Upper lobe of right lung (tissue), 1 donor: Measurements from ENCODE around the gene CXCL8. TPM values are rescaled to one million over a fixed set of nuclear protein-coding genes. Genes with fewer than 3 reads are reported as not detected.

Experiments
- ATAC-seq: fragments of 200-7000 bp; cut with Tn5 transposase; one replicate; pipeline ENCODE4 v1.9.1; 2020; ENCODE audit warnings: mild to moderate bottlenecking, moderate library complexity
- DNase-seq: peaks from one replicate; pipeline ENCODE4 v3.0.0-alpha.2; 2020
- H3K27ac ChIP-seq: fragments of 200-600 bp; one replicate; pipeline ENCODE4 v1.8.0; 2022
- H3K27me3 ChIP-seq: fragments of 200-600 bp; one replicate; pipeline ENCODE4 v1.8.0; 2022; ENCODE audit warnings: mild to moderate bottlenecking
- H3K36me3 ChIP-seq: fragments of 200-600 bp; one replicate; pipeline ENCODE4 v1.8.0; 2022
- H3K4me1 ChIP-seq: fragments of 200-600 bp; one replicate; pipeline ENCODE4 v1.8.0; 2022
- H3K4me3 ChIP-seq: fragments of 200-600 bp; one replicate; pipeline ENCODE4 v1.8.0; 2022; ENCODE audit warnings: mild to moderate bottlenecking
- H3K9me3 ChIP-seq: fragments of 200-600 bp; one replicate; pipeline ENCODE4 v1.8.0; 2022
- CTCF ChIP-seq: fragments of 200-600 bp; IDR thresholded peaks from one replicate; pipeline ENCODE4 v1.8.0; 2022; ENCODE audit warnings: antibody characterized with exemption
- intact Hi-C: fragments of 100-400 bp; cut with DNase I; formaldehyde crosslinking; loops from one replicate; pipeline ENCODE4 v1.11.0; 2022
- total RNA-seq: library from RNA; stranded (reverse); fragmentation: NEBNext Ultra II Directional; extraction: Animal tissue kit (Norgen Biotek cat#: 25700); gene quantifications from one replicate; pipeline ENCODE4 v1.2.1, GENCODE V29; 2021
- donor health status: DM: no; HTN: yes; CAD: no; lungs with severe emphysema.

The CXCL8 gene
- total RNA-seq, 1 donor from 2014 or later: 10.7 TPM

- no peak overlapping the region for H3K4me3 ChIP-seq
- no peaks in the 10 kb centered on the region for H3K36me3 ChIP-seq
- H3K27me3 ChIP-seq: no peaks in the 10 kb centered on the region
- no peak for DNase-seq
- no peak for TF ChIP-seq CTCF
- intact Hi-C loops: no loop called here
- H3K27ac ChIP-seq: peak overlapping the region; percentile 52
- no peaks in the 10 kb centered on the region for H3K9me3 ChIP-seq
- H3K4me1 ChIP-seq: peaks cover 32% of the 10 kb centered on the region
- no peak for ATAC-seq
These were observed 35.3 kb upstream of the CXCL8 start for GRCh38 chr4:73705056-73705432.

GRCh38 chr4:73705721-73706120, 34.6 kb upstream of the CXCL8 start:
- DNase-seq (no peak), ATAC-seq (no peak)
- Histone ChIP-seq H3K9me3 (no peaks in the 10 kb centered on the region), H3K4me1 (peaks cover 32% of the 10 kb centered on the region), H3K27me3 (no peaks in the 10 kb centered on the region), H3K36me3 (no peaks in the 10 kb centered on the region), H3K4me3 (no peak overlapping the region), H3K27ac (no peak overlapping the region)
- intact Hi-C loops: no loop called here
- TF ChIP-seq CTCF: no peak

GRCh38 chr4:73706811-73707210, 33.6 kb upstream of the CXCL8 start:
- H3K4me3 ChIP-seq: no peak overlapping the region
- H3K9me3 ChIP-seq: no peaks in the 10 kb centered on the region
- peaks cover 32% of the 10 kb centered on the region for H3K4me1 ChIP-seq
- no peaks in the 10 kb centered on the region for H3K36me3 ChIP-seq
- H3K27ac ChIP-seq: no peak overlapping the region
- ATAC-seq (no peak), DNase-seq (no peak)
- no peaks in the 10 kb centered on the region for H3K27me3 ChIP-seq
- intact Hi-C loops: no loop called here
- TF ChIP-seq CTCF: no peak

GRCh38 chr4:73707269-73707875, 33.0 kb upstream of the CXCL8 start:
- intact Hi-C loops: no loop called here
- DNase-seq (no peak), ATAC-seq (no peak)
- Histone ChIP-seq H3K4me1 (peaks cover 32% of the 10 kb centered on the region), H3K36me3 (no peaks in the 10 kb centered on the region), H3K27ac (no peak overlapping the region), H3K9me3 (no peaks in the 10 kb centered on the region), H3K27me3 (no peaks in the 10 kb centered on the region), H3K4me3 (no peak overlapping the region)
- no peak for TF ChIP-seq CTCF

GRCh38 chr4:73707918-73708577, 32.3 kb upstream of the CXCL8 start:
- no peaks in the 10 kb centered on the region for H3K9me3 ChIP-seq
- peak overlapping the region; percentile 19 for H3K27ac ChIP-seq
- peak; percentile 60 for DNase-seq
- H3K27me3 ChIP-seq: no peaks in the 10 kb centered on the region
- intact Hi-C loops: no loop called here
- H3K4me3 ChIP-seq: no peak overlapping the region
- no peaks in the 10 kb centered on the region for H3K36me3 ChIP-seq
- ATAC-seq: peak; percentile 75
- no peak for TF ChIP-seq CTCF
- H3K4me1 ChIP-seq: peaks cover 32% of the 10 kb centered on the region
